HL-60/S4 treated with retinoic acid at 250 ng/mL for 4 days and 3 days (cell line): ENCODE data around the gene CNTNAP2.

Experiments
- in situ Hi-C: fragments of 300-500 bp; cut with MboI; formaldehyde crosslinking; loops from 2 replicates; pipeline ENCODE4 v1.7.0; 2022; ENCODE audit warnings: low sequenced_read_pairs

The CNTNAP2 gene

GRCh38 chr7:148151778-148152177 is 2035.2 kb downstream of the CNTNAP2 start:
- in situ Hi-C loops: no loop called here

DNA sequence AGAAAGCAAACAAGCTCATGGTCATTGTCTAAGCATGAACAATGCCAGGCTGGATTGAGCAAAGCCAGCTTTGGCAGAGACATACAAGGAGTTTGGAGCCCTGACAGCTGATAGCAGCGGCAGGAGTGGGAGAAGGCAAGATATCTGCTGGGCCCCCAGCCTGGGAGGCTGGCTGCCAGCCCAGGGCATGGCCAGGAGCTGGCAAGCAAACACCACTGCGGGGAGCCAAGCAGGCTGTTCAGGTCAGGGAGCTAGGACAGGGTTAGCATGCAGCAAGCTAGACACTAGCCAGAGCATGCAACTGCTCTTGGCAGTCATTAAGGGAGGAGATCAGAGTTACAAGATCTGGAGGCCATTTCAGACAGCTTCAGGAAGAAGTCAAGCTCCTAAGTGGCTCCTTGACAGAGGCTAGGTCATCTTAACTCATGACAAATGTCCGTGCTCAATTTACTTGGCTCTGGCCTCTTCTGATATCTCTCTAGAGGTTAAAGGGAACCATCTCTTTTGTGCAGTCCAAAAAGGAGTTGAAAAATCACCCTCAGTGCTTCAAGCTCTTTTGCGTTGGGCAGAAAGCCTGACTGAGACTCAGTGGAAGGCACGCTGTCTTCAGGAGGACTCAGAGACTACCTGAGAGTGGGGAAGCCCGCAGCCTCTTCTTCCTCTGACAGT is 2037.1 kb downstream of the CNTNAP2 start:
- in situ Hi-C loops: no loop called here

- in situ Hi-C loops: no loop called here
Observed at GRCh38 chr7:148155000-148155399, 2038.4 kb downstream of the CNTNAP2 start.

GRCh38 chr7:148155826-148156225 is 2039.2 kb downstream of the CNTNAP2 start:
- in situ Hi-C loops: no loop called here

GRCh38 chr7:148156233-148156632 is 2039.6 kb downstream of the CNTNAP2 start:
- in situ Hi-C loops: no loop called here

- in situ Hi-C loops: no loop called here
Observed at GRCh38 chr7:148159331-148159730, 2042.7 kb downstream of the CNTNAP2 start.

- in situ Hi-C loops: no loop called here
Observed at GRCh38 chr7:148161776-148162175, 2045.2 kb downstream of the CNTNAP2 start.

- in situ Hi-C loops: no loop called here
Observed at GRCh38 chr7:148162808-148163207, 2046.2 kb downstream of the CNTNAP2 start.

DNA sequence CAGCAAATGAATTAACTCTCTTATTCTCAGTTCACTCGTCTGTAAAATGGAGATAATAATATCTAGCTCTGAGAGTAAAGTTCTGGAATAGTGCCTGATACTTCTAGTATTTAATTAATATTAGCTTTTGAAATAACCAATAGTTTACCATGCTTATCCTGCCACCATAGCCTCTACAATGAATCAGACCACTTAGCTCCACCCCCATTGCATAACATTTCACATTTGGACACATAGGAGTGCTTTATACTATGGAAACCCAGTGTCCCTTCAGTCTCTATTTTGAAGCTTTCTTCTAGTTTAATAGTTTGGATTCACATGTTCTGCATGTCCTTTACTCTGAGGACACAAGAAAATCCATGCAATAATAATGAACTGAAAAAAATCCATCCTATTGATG is 2046.6 kb downstream of the CNTNAP2 start:
- in situ Hi-C loops: no loop called here

DNA sequence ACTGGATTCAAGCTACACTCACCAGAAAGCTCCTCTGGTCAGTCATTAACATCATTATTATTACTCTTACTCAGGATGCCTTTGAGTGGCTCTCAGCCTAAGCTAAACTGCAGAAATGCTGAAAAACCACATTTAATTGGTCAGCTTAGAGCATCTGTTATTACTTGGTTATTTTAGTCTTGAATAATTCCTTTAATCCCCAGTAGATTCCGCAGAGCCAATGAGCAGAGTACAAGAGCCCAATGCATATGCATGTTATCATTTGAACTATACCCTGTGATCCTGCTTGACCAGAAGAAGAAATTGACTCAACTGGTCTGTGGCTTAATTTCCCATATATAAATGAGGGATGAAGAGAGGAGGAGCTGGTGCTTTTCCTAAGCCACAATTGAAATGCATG is 2056.3 kb downstream of the CNTNAP2 start:
- in situ Hi-C loops: no loop called here

GRCh38 chr7:148173369-148173768 is 2056.8 kb downstream of the CNTNAP2 start:
- in situ Hi-C loops: no loop called here

DNA sequence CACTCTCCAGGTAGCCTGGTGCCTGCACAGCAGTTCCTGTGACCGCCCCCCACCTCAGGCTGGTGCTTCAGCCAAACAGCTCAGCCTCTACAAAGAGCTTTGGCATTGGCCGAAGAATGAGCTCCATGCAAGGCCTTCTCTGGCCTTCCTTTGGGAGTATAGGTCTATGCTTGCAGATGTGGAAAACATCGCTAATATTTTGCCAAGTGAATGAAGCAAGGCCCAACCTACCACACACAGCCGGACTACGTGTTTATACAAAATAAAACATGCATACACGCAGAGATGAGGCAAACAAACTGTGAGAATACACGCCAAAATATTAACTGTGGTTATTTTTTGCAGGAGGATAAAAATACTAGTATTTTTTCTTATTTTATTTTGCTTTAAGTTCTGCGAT is 2057.8 kb downstream of the CNTNAP2 start:
- in situ Hi-C loops: no loop called here

DNA sequence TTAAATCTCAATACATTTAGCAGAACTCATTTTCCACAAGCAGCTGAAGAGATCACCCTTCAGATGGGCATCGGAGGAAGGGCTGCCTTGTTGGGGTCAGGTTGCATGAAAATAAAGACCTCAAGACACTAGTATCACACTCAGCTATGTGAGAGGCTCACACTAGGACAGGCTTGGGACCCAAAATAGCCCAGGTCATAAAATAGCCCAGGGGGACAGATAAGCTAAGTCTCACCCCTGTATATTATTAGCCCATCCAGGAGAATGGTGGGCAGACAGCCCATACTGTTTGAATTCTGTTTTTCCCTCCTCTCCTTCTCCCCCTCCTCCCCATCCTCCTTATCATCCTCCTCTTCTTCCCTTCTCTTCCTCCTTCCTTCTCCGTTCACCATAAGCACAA is 2058.9 kb downstream of the CNTNAP2 start:
- in situ Hi-C loops: no loop called here

GRCh38 chr7:148177972-148178371 is 2061.4 kb downstream of the CNTNAP2 start:
- in situ Hi-C loops: no loop called here

GRCh38 chr7:148180075-148180474 is 2063.5 kb downstream of the CNTNAP2 start:
- in situ Hi-C loops: no loop called here

DNA sequence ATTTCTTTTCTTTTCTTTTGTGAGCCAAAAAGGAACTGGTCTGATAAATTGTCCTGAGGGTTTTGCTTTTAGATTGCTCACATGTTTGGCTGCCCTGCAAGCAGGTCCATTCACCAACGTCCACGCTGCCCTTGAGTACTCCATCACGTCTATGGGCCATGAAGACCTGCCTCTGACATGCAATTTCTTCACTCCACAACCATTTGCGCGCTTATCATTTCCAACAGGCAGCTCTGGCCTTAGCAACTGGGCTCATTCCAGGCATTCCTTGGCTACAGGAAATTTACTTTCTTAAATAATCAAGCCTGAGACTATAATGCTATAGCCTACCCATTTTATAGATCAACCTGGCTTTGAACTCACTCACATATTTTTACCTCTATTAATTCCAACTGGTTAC is 2065.7 kb downstream of the CNTNAP2 start:
- in situ Hi-C loops: no loop called here

DNA sequence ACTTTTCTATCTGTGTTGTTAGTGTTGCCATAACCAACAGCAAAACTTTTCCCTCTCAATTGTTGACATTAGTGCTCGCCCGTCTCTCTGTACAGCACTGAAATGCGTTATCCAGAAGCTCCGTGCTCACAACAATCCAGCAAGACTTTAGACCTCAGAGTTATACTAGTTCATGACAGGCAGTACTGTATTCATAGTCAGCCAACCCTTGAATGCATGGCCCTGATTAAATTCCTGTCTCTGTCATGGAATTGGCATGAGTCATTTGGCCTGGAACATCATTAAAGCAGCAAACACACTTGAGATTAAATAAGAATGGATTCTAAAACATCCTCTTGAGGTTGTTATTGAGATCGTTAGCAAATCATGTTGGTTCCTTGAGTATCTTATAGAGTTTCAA is 2068.4 kb downstream of the CNTNAP2 start:
- in situ Hi-C loops: no loop called here

DNA sequence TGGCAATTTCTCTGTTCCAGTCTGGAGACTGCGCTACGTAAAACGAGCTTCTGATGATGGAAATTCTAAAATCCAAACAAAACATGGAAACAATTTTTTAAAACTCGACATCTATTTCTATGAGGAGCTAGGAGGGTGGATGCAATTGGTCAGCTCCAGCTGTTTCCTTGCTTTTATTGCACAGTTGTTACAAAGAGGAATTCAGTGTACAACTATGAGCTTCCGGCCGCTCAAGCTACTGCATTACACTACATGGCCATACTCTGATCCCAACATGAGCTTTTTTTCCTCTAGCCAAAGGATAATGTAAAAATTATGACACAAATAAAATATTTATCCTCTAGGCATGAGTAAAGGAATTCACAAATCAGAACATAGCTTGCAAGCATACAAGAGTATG is 2070.9 kb downstream of the CNTNAP2 start:
- in situ Hi-C loops: no loop called here

DNA sequence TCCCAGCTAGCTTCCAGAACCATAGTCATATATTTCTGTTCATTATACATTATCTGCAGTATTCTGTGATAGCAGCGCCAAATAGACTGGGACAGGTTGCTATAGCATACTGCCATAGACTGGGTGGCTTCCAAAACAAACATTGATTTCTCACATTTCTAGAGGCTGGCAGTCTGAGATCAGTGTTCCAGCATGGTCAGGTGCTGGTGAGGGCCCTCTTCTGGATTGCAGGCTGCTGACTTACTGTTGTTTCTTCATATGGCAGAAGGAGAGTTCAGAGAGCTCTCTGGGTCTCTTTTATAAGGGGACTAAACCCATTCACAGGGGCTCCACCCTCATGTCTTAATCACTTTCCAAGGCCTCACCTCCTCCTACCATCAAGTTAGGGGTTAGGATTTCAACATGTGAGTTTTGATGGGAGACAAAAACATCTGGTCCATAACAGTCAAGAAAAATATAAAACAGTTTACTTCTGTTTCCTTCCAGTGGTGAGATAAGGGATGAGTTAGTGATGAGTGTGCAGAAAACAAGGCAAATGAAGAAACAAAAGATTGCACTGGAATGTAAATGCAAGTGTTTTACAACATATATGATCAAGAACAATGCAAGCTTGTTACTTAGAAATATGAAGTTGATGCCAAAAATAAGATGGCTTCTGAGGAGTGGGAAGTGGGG is 2074.9 kb downstream of the CNTNAP2 start:
- in situ Hi-C loops: no loop called here

DNA sequence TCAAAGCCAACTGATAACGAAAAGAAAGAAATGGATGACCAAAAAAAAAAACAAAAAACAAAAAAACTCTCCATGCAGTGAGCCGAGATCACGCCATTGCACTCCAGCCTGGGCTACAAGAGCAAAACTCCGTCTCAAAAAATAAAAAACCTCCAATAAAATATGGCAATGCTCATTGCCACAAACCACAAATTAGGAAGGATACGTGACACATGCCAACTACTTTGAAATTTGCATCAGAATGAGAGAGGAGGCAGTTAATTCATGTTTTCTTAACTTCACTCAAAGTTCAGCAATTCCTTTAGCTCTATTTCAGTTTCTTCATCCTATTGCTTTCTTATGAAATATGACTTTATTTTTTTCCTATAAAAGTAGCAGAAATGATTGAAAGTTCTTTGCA is 2075.9 kb downstream of the CNTNAP2 start:
- in situ Hi-C loops: no loop called here

GRCh38 chr7:148201992-148202391 is 2085.4 kb downstream of the CNTNAP2 start:
- in situ Hi-C loops: no loop called here

DNA sequence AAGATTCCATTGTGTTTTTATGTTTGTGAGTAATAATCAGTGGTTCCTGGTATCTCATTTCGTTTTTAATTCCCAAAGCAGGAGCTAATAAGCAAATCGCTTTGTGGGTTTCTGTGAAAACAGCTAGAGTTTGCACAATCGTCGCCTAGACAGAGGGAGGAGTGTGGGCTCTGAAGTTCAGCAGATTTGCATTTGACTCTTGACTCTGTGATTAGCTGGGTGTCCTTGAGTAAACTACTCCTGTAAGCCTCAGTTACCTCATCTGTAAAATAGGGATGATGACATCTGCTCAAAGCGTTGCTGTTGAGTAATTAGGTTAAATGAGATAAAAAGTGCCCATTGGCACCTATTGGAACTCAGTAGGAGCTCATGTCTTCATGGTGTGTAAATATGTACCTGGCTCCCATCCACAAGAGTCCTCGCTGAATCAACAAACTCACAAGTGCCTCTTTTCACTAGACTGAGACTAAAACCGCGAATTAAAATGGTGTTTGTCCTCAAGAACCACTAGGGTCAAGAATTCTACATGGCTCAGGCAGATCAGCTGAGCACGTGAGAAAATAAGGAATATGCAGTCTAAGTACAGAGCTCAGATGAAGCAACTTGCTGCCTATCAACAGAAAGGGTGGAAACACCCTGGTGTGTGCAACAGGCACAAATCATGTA is 2088.2 kb downstream of the CNTNAP2 start:
- in situ Hi-C loops: no loop called here
